LNCaP clone FGC (cell line): ENCODE results near the gene SRSF10.
"Not testable (repeated sequence)": the region's sequence is repeated elsewhere in the genome, so short reads cannot be mapped to it uniquely, and the experiment has no call there.

Experiments
- DNase-seq: peaks from one replicate; pipeline ENCODE4 v3.0.0-alpha.2; 2011; ENCODE audit warnings: low read depth
- H3K4me3 ChIP-seq: 2 replicates; pipeline ENCODE4 v1.5.1; 2011; ENCODE audit warnings: mild to moderate bottlenecking, low read depth, low read length, control low read depth
- TF ChIP-seq, protein P1 (sequence below): IDR thresholded peaks from 2 replicates; pipeline ENCODE4 v1.5.1; 2012; ENCODE audit warnings: mild to moderate bottlenecking; ENCODE audit not compliant: control insufficient read depth, insufficient read depth; ENCODE audit errors: extremely low read depth

Gene SRSF10

DNA sequence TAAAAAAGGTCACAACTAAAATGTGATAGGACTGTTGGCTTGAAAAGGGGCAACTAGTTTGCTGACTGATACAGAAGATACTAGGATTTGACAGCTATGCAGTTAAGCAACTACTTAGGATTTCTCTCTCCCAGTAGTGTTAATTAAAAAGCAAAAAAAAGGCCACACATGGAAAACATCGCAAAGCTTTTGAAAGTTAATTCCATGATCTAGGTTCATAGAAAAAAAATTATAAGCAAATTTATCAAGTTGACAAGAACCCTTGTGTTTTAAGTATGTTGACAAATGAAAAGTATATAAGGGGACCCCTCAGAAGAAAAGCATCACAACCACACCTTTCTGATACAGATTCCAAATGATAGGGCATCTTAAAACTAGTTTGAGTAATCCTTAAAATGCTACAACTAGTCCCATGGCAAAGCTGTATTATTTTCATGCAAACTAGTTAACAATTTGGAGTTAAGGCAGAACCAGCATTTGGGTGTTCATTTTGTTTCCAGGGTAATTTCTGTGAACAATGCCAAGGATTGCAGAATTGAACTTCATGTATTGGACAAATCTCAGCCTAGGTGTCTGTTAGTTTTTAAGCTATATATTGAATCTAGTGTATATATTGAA lies 16.4 kb downstream of the SRSF10 start:
- DNase-seq, result no peak
- no peak overlapping the region for H3K4me3 ChIP-seq
- TF ChIP-seq, protein P1, sequence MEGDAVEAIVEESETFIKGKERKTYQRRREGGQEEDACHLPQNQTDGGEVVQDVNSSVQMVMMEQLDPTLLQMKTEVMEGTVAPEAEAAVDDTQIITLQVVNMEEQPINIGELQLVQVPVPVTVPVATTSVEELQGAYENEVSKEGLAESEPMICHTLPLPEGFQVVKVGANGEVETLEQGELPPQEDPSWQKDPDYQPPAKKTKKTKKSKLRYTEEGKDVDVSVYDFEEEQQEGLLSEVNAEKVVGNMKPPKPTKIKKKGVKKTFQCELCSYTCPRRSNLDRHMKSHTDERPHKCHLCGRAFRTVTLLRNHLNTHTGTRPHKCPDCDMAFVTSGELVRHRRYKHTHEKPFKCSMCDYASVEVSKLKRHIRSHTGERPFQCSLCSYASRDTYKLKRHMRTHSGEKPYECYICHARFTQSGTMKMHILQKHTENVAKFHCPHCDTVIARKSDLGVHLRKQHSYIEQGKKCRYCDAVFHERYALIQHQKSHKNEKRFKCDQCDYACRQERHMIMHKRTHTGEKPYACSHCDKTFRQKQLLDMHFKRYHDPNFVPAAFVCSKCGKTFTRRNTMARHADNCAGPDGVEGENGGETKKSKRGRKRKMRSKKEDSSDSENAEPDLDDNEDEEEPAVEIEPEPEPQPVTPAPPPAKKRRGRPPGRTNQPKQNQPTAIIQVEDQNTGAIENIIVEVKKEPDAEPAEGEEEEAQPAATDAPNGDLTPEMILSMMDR, result no peak

DNA sequence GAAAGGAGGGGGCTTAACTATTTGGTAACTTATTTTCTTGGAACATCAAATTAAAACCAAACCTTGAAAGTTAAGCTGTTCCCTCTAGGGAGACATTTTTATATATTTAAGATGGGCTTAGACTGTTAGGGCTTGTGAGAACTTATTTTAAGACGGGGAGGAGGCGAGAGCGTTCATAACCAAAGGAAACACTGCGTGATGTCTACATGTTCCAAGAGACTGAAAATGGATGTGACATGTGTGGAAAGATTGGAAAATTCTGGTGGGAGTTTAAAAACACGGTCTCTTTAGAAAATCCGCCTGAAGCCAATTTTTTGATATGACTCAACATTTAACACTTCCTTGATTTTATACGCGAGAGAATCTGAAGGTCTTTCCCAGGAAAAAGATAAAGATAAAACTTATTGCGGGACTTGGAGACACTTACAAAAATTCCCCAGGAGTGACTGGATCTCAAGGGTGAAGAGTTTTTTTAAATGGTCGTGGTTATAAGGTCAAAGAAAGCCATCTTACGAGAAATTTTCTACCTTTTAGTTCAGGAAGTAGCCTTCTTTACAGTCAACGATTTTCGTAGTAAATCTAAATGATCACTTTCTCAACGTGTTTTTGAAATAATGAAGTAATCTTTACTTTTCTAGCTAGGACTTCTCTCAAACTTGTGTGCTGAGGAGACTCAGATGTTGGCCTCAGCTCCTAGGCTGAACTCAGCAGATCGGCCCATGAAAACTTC lies 19.7 kb downstream of the SRSF10 start:
- peak overlapping the region; percentile 76 for H3K4me3 ChIP-seq
- TF ChIP-seq, protein P1, result no peak
- no peak for DNase-seq

DNA sequence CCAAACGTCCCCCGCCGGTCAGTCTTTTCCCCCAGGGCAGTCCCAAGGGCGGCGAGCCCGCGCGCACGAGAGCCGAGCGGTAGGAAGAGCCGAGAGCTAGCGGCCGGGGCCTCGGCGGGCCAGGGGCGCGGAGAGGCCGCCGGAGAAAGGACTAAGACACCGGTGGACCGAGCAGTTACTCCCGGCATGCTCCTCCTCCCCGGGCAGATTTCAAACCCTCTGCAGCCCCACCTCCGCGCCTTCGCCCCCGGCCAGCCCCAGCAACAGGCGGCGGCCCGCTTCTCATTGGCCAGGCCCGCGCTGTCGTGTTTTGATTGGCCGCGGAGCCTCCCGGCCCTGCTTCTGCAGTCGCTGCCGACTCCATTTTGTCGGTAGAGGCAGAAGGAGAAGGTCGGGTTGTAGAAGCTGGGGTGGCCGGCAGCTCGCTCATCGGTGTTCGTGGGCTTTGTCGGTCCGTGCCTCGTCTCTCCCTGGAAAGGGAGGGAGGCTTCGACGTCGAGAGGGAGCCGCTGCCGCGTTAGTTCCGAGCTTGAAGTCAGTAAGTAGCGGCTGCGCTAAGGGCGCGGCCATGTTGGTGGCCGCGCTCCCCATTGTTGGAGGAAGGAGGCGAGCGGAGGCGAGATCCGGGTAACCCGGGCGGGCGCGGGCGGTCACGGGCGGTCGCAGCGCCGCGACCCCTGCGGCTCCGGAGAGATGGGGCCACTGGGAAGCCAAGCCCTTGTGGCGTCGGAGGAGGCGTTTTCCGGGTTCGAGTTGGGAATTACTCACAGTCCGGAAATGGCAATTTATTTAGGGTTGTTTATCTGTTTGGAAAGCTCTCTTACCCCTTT lies 20.5 kb downstream of the SRSF10 start, which contains the start of gene PNRC2:
Gene PNRC2, plus strand, starts transcription at position 368 of the 830 bp plus-strand sequence. CDS start 1,630 bp downstream, outside the sequence.
- DNase-seq, result peak; percentile 67
- H3K4me3 ChIP-seq, result peak within 1 kb of the TSS; percentile 76
- TF ChIP-seq, protein P1, result no peak

DNA sequence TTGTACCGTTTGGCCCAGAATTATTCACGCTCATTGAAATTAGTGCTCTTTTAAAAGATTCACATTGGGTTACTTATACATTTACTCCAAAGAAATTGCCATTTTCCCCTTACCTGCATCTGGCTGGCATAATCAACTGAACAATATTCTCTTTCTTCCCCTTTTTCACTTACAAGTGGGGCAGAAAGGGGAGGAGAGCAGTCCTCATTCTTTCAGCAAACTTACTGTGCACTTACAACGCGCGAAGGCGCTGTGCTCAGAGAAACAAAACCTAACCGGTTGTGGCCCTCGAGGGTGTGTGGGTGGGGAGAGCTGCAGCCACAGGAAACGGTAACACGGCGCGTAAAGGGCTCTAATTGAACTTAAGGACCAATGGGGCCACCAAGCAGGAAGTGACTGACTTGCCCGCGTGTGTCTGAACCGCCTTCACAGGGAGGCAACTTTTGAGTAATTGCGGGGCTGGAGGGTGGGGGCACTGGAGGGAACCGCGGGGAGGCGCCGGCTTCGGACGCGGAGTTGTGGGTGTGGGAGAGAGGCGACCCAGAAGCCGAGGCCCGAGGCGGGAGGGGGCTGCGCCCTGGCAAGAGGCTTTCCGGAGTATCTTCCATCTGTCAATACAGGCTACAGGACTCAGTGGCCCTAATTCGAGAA lies 21.2 kb downstream of the SRSF10 start:
- DNase-seq, result peak; percentile 63
- TF ChIP-seq, protein P1, result no peak
- H3K4me3 ChIP-seq, result peak overlapping the region; percentile 76

DNA sequence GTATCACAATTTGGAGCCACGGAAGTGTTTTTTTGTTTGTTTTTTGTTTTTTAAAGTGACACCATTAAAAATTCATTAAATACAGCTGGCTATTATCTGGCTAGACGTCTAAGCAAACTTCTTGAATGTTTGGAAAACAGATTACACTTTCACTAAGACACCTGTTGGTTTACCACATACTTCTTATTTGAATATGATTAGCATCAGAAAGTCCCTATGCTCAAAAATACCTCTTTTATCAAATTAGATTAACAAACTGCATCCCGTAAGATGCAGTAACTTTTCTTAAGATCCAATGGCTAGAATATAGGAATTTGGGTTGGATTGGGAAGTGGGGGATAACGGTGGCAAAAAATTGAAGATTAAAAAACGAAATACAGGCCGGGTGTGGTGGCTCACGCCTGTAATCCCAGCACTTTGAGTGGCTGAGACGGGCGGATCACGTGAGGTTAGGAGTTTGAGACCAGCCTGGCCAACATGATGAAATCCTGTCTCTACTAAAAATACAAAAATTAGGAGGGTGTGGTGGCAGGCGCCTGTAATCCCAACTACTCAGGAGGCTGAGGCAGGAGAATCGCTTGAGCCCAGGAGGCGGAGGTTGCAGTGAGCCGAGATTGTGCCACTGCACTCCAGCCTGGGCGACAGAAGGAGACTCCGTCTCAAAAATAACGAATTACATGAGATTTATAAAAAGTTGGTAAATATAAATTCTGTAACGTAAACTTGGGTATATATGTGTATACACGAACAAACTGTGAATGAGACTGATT lies 21.9 kb downstream of the SRSF10 start:
- not testable (repeated sequence) for DNase-seq
- peak overlapping the region; percentile 76 for H3K4me3 ChIP-seq

DNA sequence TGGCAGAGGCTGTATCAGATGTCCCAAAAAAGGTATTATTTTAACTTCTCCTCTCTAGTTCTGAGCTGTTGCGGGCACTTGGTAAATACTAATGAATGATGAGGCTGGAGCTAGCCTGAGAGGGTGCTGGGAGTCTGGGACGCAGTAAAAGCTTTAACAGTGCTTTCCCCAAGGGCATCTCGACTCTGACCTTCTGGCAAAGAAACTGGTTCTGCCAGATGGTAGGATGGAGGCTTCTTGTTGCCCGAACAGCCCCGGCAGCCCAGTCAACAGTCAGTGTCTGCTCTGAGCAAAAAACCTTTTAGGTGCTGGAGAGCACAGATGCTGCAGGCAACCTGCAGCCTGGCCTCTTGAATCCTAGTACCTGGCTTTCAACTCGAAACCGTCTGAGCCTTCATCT lies 23.0 kb downstream of the SRSF10 start:
- TF ChIP-seq, protein P1, result no peak
- peak; percentile 70 for DNase-seq
- no peak overlapping the region for H3K4me3 ChIP-seq
